GM12878 (cell line): Measurements from ENCODE around the gene XPNPEP1. TPM values are rescaled to one million over a fixed set of nuclear protein-coding genes. Genes with fewer than 3 reads are reported as not detected.

Experiments used
- ATAC-seq: fragments of 200-7000 bp; cut with Tn5 transposase; 3 replicates; pipeline ENCODE4 v1.9.1; 2020; ENCODE audit warnings: mild to moderate bottlenecking, moderate library complexity
- BruUV-seq: library from RNA; stranded (reverse); fragments of 400-500 nt; replicated peaks from 2 replicates; lab custom pipeline; 2021; lab: Mats Ljungman, UMichigan
- CTCF ChIA-PET: fragments of 300-600 bp; sonication (Branson Sonifier 250); formaldehyde crosslinking; extraction: SDS; loops from one replicate; lab custom pipeline; 2021; ENCODE audit warnings: inconsistent platforms; lab: Yijun Ruan, JAX
- POLR2A ChIA-PET: fragments of 350-600 bp; formaldehyde crosslinking; extraction: SDS; loops from one replicate; lab custom pipeline; 2021; ENCODE audit warnings: inconsistent platforms; lab: Charles Lee
- RAD21 ChIA-PET: fragments of 300-600 bp; sonication (Branson Sonifier 250); formaldehyde crosslinking; loops from one replicate; lab custom pipeline; 2023; ENCODE audit warnings: antibody characterized with exemption; ENCODE audit not compliant: unreplicated experiment; lab: Charles Lee
- SMC1A ChIA-PET: fragments of 300-600 bp; sonication (Branson Sonifier 250); formaldehyde crosslinking; loops from one replicate; lab custom pipeline; 2023; ENCODE audit not compliant: unreplicated experiment, uncharacterized antibody; lab: Charles Lee
- DNase-seq: peaks from one replicate; pipeline ENCODE4 v3.0.0-alpha.2; 2011; ENCODE audit warnings: low read depth, low spot score
- FAIRE-seq: peaks from 3 replicates; lab custom pipeline; 2011; peaks lifted over from hg19 to GRCh38; lab: Jason Lieb, UNC
- H2AFZ ChIP-seq: 2 replicates; pipeline ENCODE4 v1.6.0; 2011; ENCODE audit warnings: low read depth, low read length, control low read depth; ENCODE audit not compliant: control insufficient read depth
- H3K27ac ChIP-seq: 2 replicates; pipeline ENCODE4 v1.5.1; 2011; ENCODE audit warnings: control low read depth; ENCODE audit not compliant: control insufficient read depth, insufficient read depth
- H3K27me3 ChIP-seq, 2 experiments: replicated peaks in 1 of 2; 2 replicates each; pipeline versions ENCODE4 v1.6.0 to v1.6.1; 2011; ENCODE audit warnings: low read length in 1 of 2; ENCODE audit not compliant: control insufficient read depth in 2 of 2, insufficient read depth in 2 of 2
- H3K36me3 ChIP-seq, 2 experiments: 2 replicates each; pipeline ENCODE4 v1.5.1; 2011; ENCODE audit warnings: low read length in 1 of 2; ENCODE audit not compliant: control insufficient read depth in 2 of 2, insufficient read depth in 2 of 2
- H3K4me1 ChIP-seq: 2 replicates; pipeline ENCODE4 v1.6.1; 2011; ENCODE audit warnings: mild to moderate bottlenecking, low read length, moderate library complexity, mixed read lengths; ENCODE audit not compliant: control insufficient read depth, insufficient read depth
- H3K4me2 ChIP-seq: 2 replicates; pipeline ENCODE4 v1.6.0; 2011; ENCODE audit warnings: control low read depth; ENCODE audit not compliant: control insufficient read depth, insufficient read depth
- H3K4me3 ChIP-seq: fragments of 200-600 bp; sonication (generic); 2 replicates; pipeline ENCODE4 v1.5.1; 2016
- H3K79me2 ChIP-seq: 2 replicates; pipeline ENCODE4 v1.6.0; 2011; ENCODE audit warnings: low read length; ENCODE audit not compliant: control insufficient read depth, insufficient read depth
- H3K9ac ChIP-seq: 2 replicates; pipeline ENCODE4 v1.8.0; 2011; ENCODE audit warnings: low read length, control low read depth, mixed read lengths; ENCODE audit not compliant: control insufficient read depth, insufficient read depth
- H3K9me3 ChIP-seq: replicated peaks from 3 replicates; pipeline ENCODE4 v1.5.1; 2011; ENCODE audit warnings: mild to moderate bottlenecking, low read length; ENCODE audit not compliant: control insufficient read depth, insufficient read depth
- H4K20me1 ChIP-seq: 2 replicates; pipeline ENCODE4 v1.6.0; 2011; ENCODE audit not compliant: control insufficient read depth, insufficient read depth
- BMI1 ChIP-seq: fragments of 450-650 bp; IDR thresholded peaks from 2 replicates; pipeline ENCODE4 v1.6.1; 2016; ENCODE audit warnings: mild to moderate bottlenecking, moderate library complexity, borderline replicate concordance
- CBX3 ChIP-seq: fragments of 200-600 bp; sonication (generic); IDR thresholded peaks from 2 replicates; pipeline ENCODE4 v1.6.1; 2016; ENCODE audit warnings: low read depth, borderline replicate concordance
- CBX5 ChIP-seq: sonication (generic); IDR thresholded peaks from 2 replicates; pipeline ENCODE4 v1.6.1; 2016; ENCODE audit warnings: low read depth, moderate library complexity, mild to moderate bottlenecking, inconsistent platforms
- CHD1 ChIP-seq: IDR thresholded peaks from 2 replicates; pipeline ENCODE4 v1.6.1; 2012; ENCODE audit warnings: low read depth, low read length, improper control_type of control experiment
- EED ChIP-seq: sonication (generic); IDR thresholded peaks from 2 replicates; pipeline ENCODE4 v1.6.1; 2016; ENCODE audit warnings: antibody characterized with exemption, low read depth
- ESRRA ChIP-seq: IDR thresholded peaks from 2 replicates; pipeline ENCODE4 v1.6.1; 2012; ENCODE audit warnings: mild to moderate bottlenecking, low read length, improper control_type of control experiment
- FOXM1 ChIP-seq: IDR thresholded peaks from 2 replicates; pipeline ENCODE4 v1.6.1; 2012; ENCODE audit warnings: low read depth, mild to moderate bottlenecking, inconsistent platforms, low read length, moderate library complexity
- HCFC1 ChIP-seq: fragments of 150-350 bp; IDR thresholded peaks from 2 replicates; pipeline ENCODE4 v1.6.1; 2014; ENCODE audit warnings: low read length
- IKZF2 ChIP-seq, 2 experiments: fragments of 450-650 bp; IDR thresholded peaks; 2 replicates each; pipeline ENCODE4 v1.6.1; 2017; ENCODE audit warnings: mild to moderate bottlenecking in 2 of 2, moderate library complexity in 2 of 2
- KLF5 ChIP-seq: fragments of 450-650 bp; IDR thresholded peaks from 2 replicates; pipeline ENCODE4 v1.6.1; 2014; ENCODE audit warnings: mild to moderate bottlenecking; ENCODE audit not compliant: partially characterized antibody
- MXI1 ChIP-seq: fragments of 150-350 bp; IDR thresholded peaks from 2 replicates; pipeline ENCODE4 v1.6.1; 2011; ENCODE audit warnings: low read depth, mild to moderate bottlenecking, inconsistent platforms, low read length, improper control_type of control experiment
- PAX8 ChIP-seq: fragments of 450-650 bp; IDR thresholded peaks from 2 replicates; pipeline ENCODE4 v1.6.1; 2017; ENCODE audit warnings: mild to moderate bottlenecking, moderate library complexity
- POLR2A ChIP-seq: IDR thresholded peaks from 2 replicates; pipeline ENCODE4 v1.6.1; 2011; ENCODE audit warnings: low read depth, mild to moderate bottlenecking, low read length
- POLR2AphosphoS2 ChIP-seq: IDR thresholded peaks from 2 replicates; pipeline ENCODE4 v1.6.1; 2011; ENCODE audit warnings: low read depth, mild to moderate bottlenecking, low read length, improper control_type of control experiment, moderate library complexity
- RBBP5 ChIP-seq: fragments of 200-600 bp; sonication (generic); conservative IDR thresholded peaks from 2 replicates; pipeline ENCODE4 v1.6.1; 2016
- RFX5 ChIP-seq: IDR thresholded peaks from 2 replicates; pipeline ENCODE4 v1.6.1; 2011; ENCODE audit warnings: low read depth, low read length, improper control_type of control experiment
- STAT3 ChIP-seq: IDR thresholded peaks from 2 replicates; pipeline ENCODE4 v1.6.1; 2011; ENCODE audit warnings: low read depth, low read length, improper control_type of control experiment
- YBX1 ChIP-seq: fragments of 450-650 bp; IDR thresholded peaks from 2 replicates; pipeline ENCODE4 v1.6.1; 2016; ENCODE audit warnings: antibody characterized with exemption
- WGBS: methylation state at CpG from one replicate; pipeline ENCODE4 v1.1.6; 2016; ENCODE audit warnings: low lambda C conversion rate; ENCODE audit not compliant: insufficient replicate concordance, insufficient coverage; ENCODE audit errors: missing lambda C conversion rate; 5-methylcytosine and 5-hydroxymethylcytosine counted together
- in situ Hi-C: fragments of 300-500 bp; cut with MboI; formaldehyde crosslinking; loops from 9 replicates; pipeline ENCODE4 v1.14.3; 2018; ENCODE audit warnings: mixed read lengths
- intact Hi-C: fragments of 100-400 bp; cut with micrococcal nuclease; formaldehyde crosslinking; loops from one replicate; pipeline ENCODE4 v1.14.2; 2022; ENCODE audit not compliant: unreplicated experiment
- polyA plus RNA-seq, 11 experiments: library from polyadenylated mRNA; depleted of rRNA in 4 of 11; unstranded in 6 of 11; stranded (reverse) in 5 of 11; fragments of >200 nt; fragmentation: Nextera tagmentation in 4 of 11; fragmentation: Illumina TruSeq in 1 of 11; extraction: Ambion mirVana in 4 of 11; extraction: Trizol in 1 of 11; gene quantifications; 1 replicate in 1 of 11; 2 replicates in 10 of 11; pipeline versions ENCODE4 v1.2.1 to v1.2.3, GENCODE V29; 2011 to 2016; ENCODE audit warnings: inconsistent platforms in 2 of 11, missing spikeins in 2 of 11, low read depth in 1 of 11
- total RNA-seq, 4 experiments: library from RNA; depleted of rRNA in 3 of 4; stranded (reverse); fragments of >200 nt in 3 of 4; fragmentation: Illumina TruSeq in 1 of 4; extraction: Trizol in 1 of 4; gene quantifications; 2 replicates each; pipeline versions ENCODE4 v1.2.1 to v1.2.3, GENCODE V29; 2013 to 2021
- TF ChIP-seq, protein P1 (sequence below): fragments of 450-650 bp; IDR thresholded peaks from 2 replicates; pipeline ENCODE4 v1.6.1; 2017; ENCODE audit warnings: mild to moderate bottlenecking, moderate library complexity
- TF ChIP-seq, protein P2 (sequence below): fragments of 450-650 bp; IDR thresholded peaks from 2 replicates; pipeline ENCODE4 v1.6.1; 2016; ENCODE audit warnings: mild to moderate bottlenecking

XPNPEP1 gene
- total and polyA plus RNA-seq, 10 of the 15 experiments (the other 5 are each of a cell fraction or from before 2014, with no cell fraction given), result 22.7 to 108 (median 43.5) TPM

DNA sequence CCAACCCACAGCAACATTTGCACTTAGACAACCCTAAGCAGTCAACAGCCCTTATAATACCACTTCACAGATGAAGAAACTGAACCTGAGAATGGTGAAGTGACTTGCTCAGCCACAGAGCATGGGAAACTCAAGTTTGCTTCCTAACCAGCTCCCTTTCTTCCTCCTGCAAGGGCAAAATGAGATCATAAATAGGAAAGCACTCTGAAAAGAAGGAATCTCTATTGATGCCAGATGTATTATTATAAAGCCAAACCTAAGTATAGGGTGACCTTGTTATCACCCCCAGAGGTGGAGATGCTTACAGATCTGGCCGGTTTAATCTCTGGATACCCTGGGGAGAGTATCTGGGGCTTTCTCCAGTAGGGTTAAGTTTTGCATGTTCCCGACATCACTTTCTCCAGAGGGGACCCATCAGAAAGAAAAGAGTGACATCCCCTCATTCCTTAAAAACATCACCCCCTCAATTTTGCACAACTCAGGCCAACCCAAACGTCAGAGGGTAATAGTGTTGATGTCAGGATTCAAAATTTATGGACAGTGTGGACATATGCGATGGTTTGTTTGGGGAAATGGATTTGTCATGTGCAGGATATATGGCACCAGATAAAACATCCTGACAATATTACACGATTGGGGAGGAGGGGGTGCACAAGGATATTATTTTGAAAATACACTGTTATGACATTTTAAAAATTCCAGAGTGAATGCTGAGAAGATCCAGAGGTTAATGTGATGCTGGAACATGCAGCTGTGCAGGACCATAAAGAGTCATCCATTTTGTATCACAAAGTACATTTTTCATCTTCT lies 24.0 kb upstream of the XPNPEP1 start:
- RAD21 ChIA-PET, result no interaction called here
- no peak for FAIRE-seq
- SMC1A ChIA-PET, result interaction anchor here (0.7 to 1.7 kb wide), 3 partner anchors 146 to 1099 kb away, joined by 3 read pairs; no protein-coding TSS in a partner anchor

More for the DNA sequence above, 24.0 kb upstream of the XPNPEP1 start:
- no peak for DNase-seq
- BruUV-seq, result no TSS peak
- ATAC-seq, result no peak
- H3K4me3 ChIP-seq, result no peak overlapping the region
- no peak overlapping the region for H3K4me2 ChIP-seq
- intact Hi-C loops, result no loop called here
- in situ Hi-C loops, result no loop called here
- TF ChIP-seq MXI1 (no peak), CBX5 (no peak), BMI1 (no peak), RFX5 (no peak), CHD1 (no peak), EED (no peak), PAX8 (no peak), FOXM1 (no peak), RBBP5 (no peak), ESRRA (no peak), CBX3 (no peak), HCFC1 (no peak), IKZF2 (IDR thresholded peaks at IDR 0.05) (no peak), STAT3 (no peak), POLR2AphosphoS2 (no peak), POLR2A (no peak), KLF5 (no peak), YBX1 (no peak)
- TF ChIP-seq, protein P1, sequence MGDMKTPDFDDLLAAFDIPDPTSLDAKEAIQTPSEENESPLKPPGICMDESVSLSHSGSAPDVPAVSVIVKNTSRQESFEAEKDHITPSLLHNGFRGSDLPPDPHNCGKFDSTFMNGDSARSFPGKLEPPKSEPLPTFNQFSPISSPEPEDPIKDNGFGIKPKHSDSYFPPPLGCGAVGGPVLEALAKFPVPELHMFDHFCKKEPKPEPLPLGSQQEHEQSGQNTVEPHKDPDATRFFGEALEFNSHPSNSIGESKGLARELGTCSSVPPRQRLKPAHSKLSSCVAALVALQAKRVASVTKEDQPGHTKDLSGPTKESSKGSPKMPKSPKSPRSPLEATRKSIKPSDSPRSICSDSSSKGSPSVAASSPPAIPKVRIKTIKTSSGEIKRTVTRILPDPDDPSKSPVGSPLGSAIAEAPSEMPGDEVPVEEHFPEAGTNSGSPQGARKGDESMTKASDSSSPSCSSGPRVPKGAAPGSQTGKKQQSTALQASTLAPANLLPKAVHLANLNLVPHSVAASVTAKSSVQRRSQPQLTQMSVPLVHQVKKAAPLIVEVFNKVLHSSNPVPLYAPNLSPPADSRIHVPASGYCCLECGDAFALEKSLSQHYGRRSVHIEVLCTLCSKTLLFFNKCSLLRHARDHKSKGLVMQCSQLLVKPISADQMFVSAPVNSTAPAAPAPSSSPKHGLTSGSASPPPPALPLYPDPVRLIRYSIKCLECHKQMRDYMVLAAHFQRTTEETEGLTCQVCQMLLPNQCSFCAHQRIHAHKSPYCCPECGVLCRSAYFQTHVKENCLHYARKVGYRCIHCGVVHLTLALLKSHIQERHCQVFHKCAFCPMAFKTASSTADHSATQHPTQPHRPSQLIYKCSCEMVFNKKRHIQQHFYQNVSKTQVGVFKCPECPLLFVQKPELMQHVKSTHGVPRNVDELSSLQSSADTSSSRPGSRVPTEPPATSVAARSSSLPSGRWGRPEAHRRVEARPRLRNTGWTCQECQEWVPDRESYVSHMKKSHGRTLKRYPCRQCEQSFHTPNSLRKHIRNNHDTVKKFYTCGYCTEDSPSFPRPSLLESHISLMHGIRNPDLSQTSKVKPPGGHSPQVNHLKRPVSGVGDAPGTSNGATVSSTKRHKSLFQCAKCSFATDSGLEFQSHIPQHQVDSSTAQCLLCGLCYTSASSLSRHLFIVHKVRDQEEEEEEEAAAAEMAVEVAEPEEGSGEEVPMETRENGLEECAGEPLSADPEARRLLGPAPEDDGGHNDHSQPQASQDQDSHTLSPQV, result no peak
- TF ChIP-seq, protein P2, sequence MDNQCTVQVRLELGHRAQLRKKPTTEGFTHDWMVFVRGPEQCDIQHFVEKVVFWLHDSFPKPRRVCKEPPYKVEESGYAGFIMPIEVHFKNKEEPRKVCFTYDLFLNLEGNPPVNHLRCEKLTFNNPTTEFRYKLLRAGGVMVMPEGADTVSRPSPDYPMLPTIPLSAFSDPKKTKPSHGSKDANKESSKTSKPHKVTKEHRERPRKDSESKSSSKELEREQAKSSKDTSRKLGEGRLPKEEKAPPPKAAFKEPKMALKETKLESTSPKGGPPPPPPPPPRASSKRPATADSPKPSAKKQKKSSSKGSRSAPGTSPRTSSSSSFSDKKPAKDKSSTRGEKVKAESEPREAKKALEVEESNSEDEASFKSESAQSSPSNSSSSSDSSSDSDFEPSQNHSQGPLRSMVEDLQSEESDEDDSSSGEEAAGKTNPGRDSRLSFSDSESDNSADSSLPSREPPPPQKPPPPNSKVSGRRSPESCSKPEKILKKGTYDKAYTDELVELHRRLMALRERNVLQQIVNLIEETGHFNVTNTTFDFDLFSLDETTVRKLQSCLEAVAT, result no peak
- H3K9me3 ChIP-seq, result no peaks in the 10 kb centered on the region; the same call in 2 of the 3 replicates
- H3K4me1 ChIP-seq, result no peaks in the 10 kb centered on the region
- no peak overlapping the region for H2AFZ ChIP-seq
- WGBS, result 28% methylated on average over 5 of the region's 5 CpGs
- CTCF ChIA-PET, result interaction anchor here (1.0 kb wide), 1 partner anchor 63 kb away, joined by 3 read pairs; no protein-coding TSS in a partner anchor
- POLR2A ChIA-PET, result no interaction called here
- H3K9ac ChIP-seq, result no peak overlapping the region
- no peaks in the 10 kb centered on the region for H3K27me3 ChIP-seq
- H3K27ac ChIP-seq, result no peak overlapping the region
- H4K20me1 ChIP-seq, result no peaks in the 10 kb centered on the region
- H3K36me3 ChIP-seq, result no peaks in the 10 kb centered on the region
- H3K79me2 ChIP-seq, result no peaks in the 10 kb centered on the region
